Small intestine (tissue), 7 donors: ENCODE data around the gene LAMA4. TPM values are rescaled to one million over a fixed set of nuclear protein-coding genes. Genes with fewer than 3 reads are reported as not detected.
"Not testable (repeated sequence)": the region's sequence is repeated elsewhere in the genome, so short reads cannot be mapped to it uniquely, and the experiment has no call there.

ENCODE experiments used
- DNase-seq, 2 donors: peaks; one replicate each; pipeline versions ENCODE4 v3.0.0 to v3.0.0-alpha.2; 2013
- FAIRE-seq: peaks from 2 replicates; lab custom pipeline; 2012; peaks lifted over from hg19 to GRCh38; lab: Jason Lieb, UNC
- H3K27ac ChIP-seq, 3 donors: one replicate each; pipeline ENCODE4 v1.5.1; 2013; ENCODE audit warnings: low read length in 2 of 3, mild to moderate bottlenecking in 2 of 3, control low read depth in 1 of 3, inconsistent platforms in 1 of 3, low read depth in 1 of 3, moderate library complexity in 1 of 3
- H3K27me3 ChIP-seq, 3 donors: one replicate each; pipeline ENCODE4 v1.6.1; 2013; ENCODE audit warnings: low read length in 3 of 3, inconsistent platforms in 1 of 3; ENCODE audit not compliant: control insufficient read depth in 3 of 3, insufficient read depth in 3 of 3
- H3K36me3 ChIP-seq, 3 donors: one replicate each; pipeline ENCODE4 v1.6.1; 2013; ENCODE audit warnings: low read length in 3 of 3, inconsistent platforms in 1 of 3, low read depth in 1 of 3, mild to moderate bottlenecking in 1 of 3, moderate library complexity in 1 of 3; ENCODE audit not compliant: control insufficient read depth in 3 of 3, insufficient read depth in 2 of 3
- H3K4me1 ChIP-seq, 3 donors: one replicate each; pipeline ENCODE4 v1.6.1; 2013; ENCODE audit warnings: low read length in 2 of 3, inconsistent platforms in 1 of 3, low read depth in 1 of 3, mild to moderate bottlenecking in 1 of 3, moderate library complexity in 1 of 3; ENCODE audit not compliant: control insufficient read depth in 3 of 3, insufficient read depth in 2 of 3
- H3K4me3 ChIP-seq, 3 donors: one replicate each; pipeline ENCODE4 v1.5.1; 2013; ENCODE audit warnings: low read length in 3 of 3, control low read depth in 1 of 3, inconsistent platforms in 1 of 3, low read depth in 1 of 3, mild to moderate bottlenecking in 1 of 3, moderate library complexity in 1 of 3
- H3K9me3 ChIP-seq, 2 donors: one replicate each; pipeline ENCODE4 v1.6.1; 2013; ENCODE audit warnings: low read depth in 1 of 2, low read length in 1 of 2; ENCODE audit not compliant: control insufficient read depth in 2 of 2, insufficient read depth in 1 of 2
- WGBS, 3 donors: extraction: QIAGEN DNeasy Blood & Tissue Kit; methylation state at CpG; one replicate each; pipeline ENCODE4 v1.1.7; 2013; 5-methylcytosine and 5-hydroxymethylcytosine counted together
- polyA plus RNA-seq, 4 donors: library from polyadenylated mRNA; stranded (reverse) in 3 of 4; unstranded in 1 of 4; fragments of 200-250 nt in 3 of 4; fragments of 120-200 nt in 1 of 4; gene quantifications; one replicate each; pipeline versions ENCODE4 v1.2.1 to v1.2.3, GENCODE V29; 2013
- donor health status: healthy with polysubstance abuse.
- donor health status: control.
- donor health status: control.
- donor health status: Bipolar disorder and iron deficiency.
- donor health status: healthy.

LAMA4 gene
- polyA plus RNA-seq, 4 donors = 2.0 to 29.7 (median 9.1) TPM

- Histone ChIP-seq H3K36me3 (peaks cover 0 to 7% (median 0%) of the 10 kb centered on the region in 3 donors), H3K27me3 (no peaks in the 10 kb centered on the region), H3K4me1 (no peaks in the 10 kb centered on the region), H3K4me3 (no peak overlapping the region), H3K27ac (no peak overlapping the region), H3K9me3 (no peaks in the 10 kb centered on the region)
- DNase-seq (no peak), FAIRE-seq (no peak)
- WGBS, 3 donors = 89 to 90% (median 90%) methylated on average over 4 of the region's 4 CpGs
These were observed 47.2 kb downstream of the LAMA4 start for GRCh38 chr6:112207131-112207530.

- Histone ChIP-seq H3K9me3 (no peaks in the 10 kb centered on the region), H3K27ac (no peak overlapping the region), H3K4me3 (no peak overlapping the region), H3K27me3 (no peaks in the 10 kb centered on the region), H3K36me3 (peaks cover 0 to 7% (median 0%) of the 10 kb centered on the region in 3 donors), H3K4me1 (no peaks in the 10 kb centered on the region)
- no peak for FAIRE-seq
- no peak for DNase-seq
These were observed 48.3 kb downstream of the LAMA4 start for GRCh38 chr6:112206110-112206458.

DNA sequence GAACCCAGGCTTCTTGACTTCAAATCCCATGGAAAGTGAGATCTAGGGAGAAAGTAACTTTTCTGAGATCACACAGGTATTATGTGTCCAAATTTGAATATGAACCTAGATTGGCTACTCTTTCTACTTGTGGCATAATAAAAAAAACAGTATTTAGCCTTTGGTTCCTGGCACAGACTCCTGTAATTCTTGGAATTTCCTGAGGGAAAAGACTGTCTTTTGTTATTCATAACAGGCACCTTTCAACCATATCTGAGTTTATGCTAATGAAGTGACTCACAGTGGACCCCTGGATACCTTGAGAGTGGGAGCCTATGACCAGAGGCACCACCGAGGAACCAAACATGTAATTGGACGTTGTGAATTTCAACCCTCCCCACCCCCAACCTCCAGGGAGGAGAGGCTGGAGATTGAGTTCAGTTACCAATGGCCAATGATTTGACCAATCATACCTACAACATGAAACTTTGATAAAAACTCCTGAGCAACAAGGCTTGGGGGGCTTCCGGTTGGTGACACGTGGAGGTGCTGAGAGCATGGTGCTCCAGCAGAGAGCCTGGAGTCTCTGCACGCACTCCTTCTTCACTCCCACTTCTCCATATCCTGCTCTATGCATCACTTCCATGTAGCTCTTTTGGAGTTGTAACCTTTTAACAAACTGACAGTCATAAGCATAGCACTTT lies 48.8 kb downstream of the LAMA4 start:
- no peak overlapping the region for H3K4me3 ChIP-seq
- peak overlapping the region in 1 of 3 donors; percentile 13 for H3K27ac ChIP-seq
- FAIRE-seq = no peak
- H3K9me3 ChIP-seq = no peaks in the 10 kb centered on the region
- H3K4me1 ChIP-seq = no peaks in the 10 kb centered on the region
- DNase-seq = no peak
- peaks cover 0 to 7% (median 0%) of the 10 kb centered on the region in 3 donors for H3K36me3 ChIP-seq
- 85 to 88% (median 87%) methylated on average over 5 of the region's 5 CpGs for WGBS, 3 donors
- H3K27me3 ChIP-seq = no peaks in the 10 kb centered on the region

DNA sequence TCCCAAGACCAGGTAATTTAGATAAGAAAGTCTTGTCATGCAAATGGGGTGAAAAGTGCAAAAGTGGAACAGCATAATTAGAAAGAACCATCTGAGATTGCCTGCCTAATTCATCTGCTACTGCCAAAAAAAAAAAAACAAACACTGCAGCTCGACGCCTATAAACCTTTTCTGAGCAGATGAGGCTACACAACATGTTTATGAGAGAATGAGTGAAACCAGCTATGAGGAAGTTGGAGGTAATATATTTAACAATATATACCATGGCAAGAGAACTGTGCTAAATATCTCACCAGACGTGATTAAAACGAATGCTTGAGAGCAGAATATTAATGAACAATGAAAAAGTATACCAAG lies 50.0 kb downstream of the LAMA4 start:
- FAIRE-seq (no peak), DNase-seq (no peak)
- no peaks in the 10 kb centered on the region for H3K4me1 ChIP-seq
- WGBS, 3 donors = 53 to 56% (median 55%) methylated on average over 4 of the region's 4 CpGs
- peaks cover 0 to 9% (median 0%) of the 10 kb centered on the region in 3 donors for H3K36me3 ChIP-seq
- H3K27me3 ChIP-seq = no peaks in the 10 kb centered on the region
- no peaks in the 10 kb centered on the region for H3K9me3 ChIP-seq
- no peak overlapping the region for H3K27ac ChIP-seq
- H3K4me3 ChIP-seq = no peak overlapping the region

DNA sequence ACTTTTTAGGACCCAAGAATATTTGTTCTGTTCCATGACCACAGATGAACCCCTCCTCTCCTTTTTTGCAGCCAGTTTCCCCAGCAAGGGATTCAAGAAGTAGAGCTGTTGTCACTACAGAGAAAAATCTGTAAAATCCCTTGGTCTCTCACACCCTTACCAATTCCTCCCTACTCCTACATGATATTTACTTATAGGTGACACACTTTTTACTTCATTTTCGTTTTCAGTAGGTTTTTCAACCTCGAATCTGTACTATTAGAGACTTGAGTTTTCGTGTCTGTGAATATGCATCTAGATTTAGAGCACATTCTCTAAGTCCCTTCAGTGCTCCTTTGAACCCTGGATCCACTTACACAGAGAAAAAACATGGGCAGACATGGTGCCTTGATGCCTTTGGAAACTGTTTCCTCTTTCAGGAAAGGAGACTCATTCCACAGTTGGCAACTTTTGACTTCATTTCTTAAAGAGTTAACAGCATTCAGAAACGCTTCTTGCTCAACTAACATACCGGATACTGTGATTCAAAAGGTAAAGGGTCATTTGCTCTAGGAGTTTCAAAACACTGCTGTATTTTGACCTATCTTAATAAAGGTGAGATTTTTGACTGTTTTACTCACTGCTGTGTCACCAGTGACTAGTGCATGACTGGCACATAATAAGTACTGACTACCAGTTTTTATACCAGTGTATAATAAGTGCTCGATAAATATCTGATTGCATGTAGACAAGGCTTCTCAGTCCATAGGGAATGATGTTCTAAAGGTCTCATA lies 50.6 kb downstream of the LAMA4 start:
- H3K27ac ChIP-seq = peak overlapping the region in 2 of 3 donors; percentile 10 to 62
- 35 to 59% (median 45%) methylated on average over 6 of the region's 6 CpGs for WGBS, 3 donors
- H3K27me3 ChIP-seq = peaks cover 0 to 2% (median 0%) of the 10 kb centered on the region in 3 donors
- H3K4me1 ChIP-seq = no peaks in the 10 kb centered on the region
- DNase-seq (peak in 1 of 2 donors; percentile 49), FAIRE-seq (no peak)
- H3K36me3 ChIP-seq = peaks cover 0 to 12% (median 0%) of the 10 kb centered on the region in 3 donors
- no peaks in the 10 kb centered on the region for H3K9me3 ChIP-seq
- no peak overlapping the region for H3K4me3 ChIP-seq

DNA sequence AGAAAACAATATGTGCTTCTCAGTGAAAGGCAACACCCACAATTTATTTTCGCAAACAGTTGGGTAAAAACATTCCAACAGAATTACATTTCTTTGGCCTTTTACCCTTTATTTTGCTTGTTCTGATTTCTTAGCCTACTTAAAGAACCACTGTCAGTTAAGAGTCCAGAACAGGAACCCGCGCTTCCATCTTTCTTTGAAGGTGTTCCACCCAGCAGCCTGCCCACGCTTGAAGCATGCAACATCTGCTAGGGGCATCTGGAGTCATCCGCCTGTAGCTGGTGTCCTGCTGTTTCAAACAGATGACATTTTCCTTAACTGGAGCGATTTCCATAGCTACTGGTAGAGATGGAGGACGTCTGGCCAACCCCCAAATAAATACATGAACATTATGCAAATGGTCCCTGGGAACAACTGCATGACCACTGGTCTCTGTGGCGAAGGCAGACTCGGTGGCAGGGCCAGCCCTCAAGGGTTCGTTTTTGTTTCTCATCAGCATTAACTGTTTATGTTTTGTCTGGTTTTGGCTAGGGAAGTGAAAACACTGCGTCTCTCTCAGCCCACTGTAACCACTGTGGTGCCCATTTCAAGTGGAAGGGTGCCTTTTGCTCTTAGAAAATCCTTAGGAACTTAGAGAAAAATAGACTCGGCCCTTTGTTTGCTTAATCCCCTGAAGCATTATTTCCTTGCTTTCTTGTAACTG lies 51.6 kb downstream of the LAMA4 start:
- DNase-seq (no peak), FAIRE-seq (no peak)
- peak overlapping the region in 1 of 3 donors; percentile 84 for H3K27ac ChIP-seq
- H3K36me3 ChIP-seq = peaks cover 0 to 14% (median 0%) of the 10 kb centered on the region in 3 donors
- WGBS, 3 donors = 55 to 65% (median 64%) methylated on average over 12 of the region's 12 CpGs
- no peaks in the 10 kb centered on the region for H3K4me1 ChIP-seq
- H3K4me3 ChIP-seq = no peak overlapping the region
- H3K27me3 ChIP-seq = peaks cover 0 to 2% (median 0%) of the 10 kb centered on the region in 3 donors
- no peaks in the 10 kb centered on the region for H3K9me3 ChIP-seq

DNA sequence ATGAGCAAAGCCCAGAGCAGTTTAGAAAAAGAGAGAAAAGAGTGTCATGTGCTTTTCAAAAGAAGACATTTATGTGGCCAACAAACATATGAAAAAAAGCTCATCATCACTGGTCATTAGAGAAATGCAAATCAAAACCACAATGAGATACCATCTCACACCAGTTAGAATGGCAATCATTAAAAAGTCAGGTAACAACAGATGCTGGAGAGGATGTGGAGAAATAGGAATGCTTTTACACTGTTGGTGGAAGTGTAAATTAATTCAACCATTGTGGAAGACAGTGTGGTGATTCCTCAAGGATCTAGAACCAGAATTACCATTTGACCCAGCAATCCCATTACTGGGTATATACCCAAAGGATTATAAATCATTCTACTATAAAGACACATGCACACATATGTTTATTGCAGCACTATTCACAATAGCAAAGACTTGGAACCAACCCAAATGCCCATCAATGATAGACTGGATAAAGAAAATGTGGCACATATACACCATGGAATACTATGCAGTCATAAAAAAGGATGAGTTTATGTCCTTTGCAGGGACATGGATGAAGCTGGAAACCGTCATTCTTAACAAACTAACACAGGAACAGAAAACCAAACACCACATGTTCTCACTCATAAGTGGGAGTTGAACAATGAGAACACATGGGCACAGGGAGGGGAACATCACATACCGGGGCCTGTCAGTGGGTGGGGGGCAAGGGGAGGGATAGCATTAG lies 54.0 kb downstream of the LAMA4 start:
- H3K36me3 ChIP-seq = peaks cover 0 to 11% (median 0%) of the 10 kb centered on the region in 3 donors
- FAIRE-seq, DNase-seq, H3K27ac ChIP-seq, H3K27me3 ChIP-seq, H3K4me1 ChIP-seq, H3K9me3 ChIP-seq, H3K4me3 ChIP-seq: not testable (repeated sequence)
- WGBS, 3 donors = 80 to 97% (median 96%) methylated on average over 2 of the region's 2 CpGs

DNA sequence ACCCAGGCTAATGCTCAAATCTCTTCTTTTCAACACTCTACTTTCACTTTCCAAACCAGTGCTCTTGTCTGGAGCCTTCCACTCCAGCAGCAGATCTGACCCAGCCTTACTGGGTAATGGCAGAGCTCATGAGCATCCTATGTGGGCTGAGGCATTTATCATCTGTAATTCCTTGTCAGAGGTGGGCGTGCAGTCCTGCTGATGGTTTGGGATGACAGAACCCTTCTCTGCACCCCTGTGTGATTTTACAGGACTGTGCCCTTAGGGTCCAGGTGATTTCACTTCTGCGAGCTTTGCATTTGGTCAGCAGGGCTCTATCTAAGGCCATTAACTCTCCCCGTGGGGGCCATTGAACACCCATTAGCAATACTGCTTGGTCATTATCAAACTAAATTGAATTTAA lies 55.4 kb downstream of the LAMA4 start:
- H3K27me3 ChIP-seq = peaks cover 0 to 4% (median 0%) of the 10 kb centered on the region in 3 donors
- H3K27ac ChIP-seq = no peak overlapping the region
- H3K36me3 ChIP-seq = peaks cover 0 to 11% (median 0%) of the 10 kb centered on the region in 3 donors
- FAIRE-seq = no peak
- H3K4me3 ChIP-seq = no peak overlapping the region
- no peaks in the 10 kb centered on the region for H3K4me1 ChIP-seq
- no peak for DNase-seq
- H3K9me3 ChIP-seq = no peaks in the 10 kb centered on the region
- WGBS, 3 donors = 75 to 76% (median 76%) methylated on average over 3 of the region's 3 CpGs
